Thoracic aorta (tissue), 2 donors: ENCODE results near the gene NAB1. TPM values are rescaled to one million over a fixed set of nuclear protein-coding genes. Genes with fewer than 3 reads are reported as not detected.

Source experiments
- ATAC-seq: fragments of 150-250 bp; one replicate; pipeline ENCODE4 v1.8.0; 2017; ENCODE audit warnings: low read depth; ENCODE audit not compliant: insufficient number of reproducible peaks, low FRiP score
- DNase-seq: peaks from one replicate; pipeline ENCODE4 v3.0.0-alpha.2; 2020; ENCODE audit warnings: low spot score
- H3K27ac ChIP-seq, 2 donors: fragments of 200-600 bp; sonication (generic); 1 replicate in 1 of 2; 2 replicates in 1 of 2; pipeline ENCODE4 v1.5.1; 2016; ENCODE audit warnings: mild to moderate bottlenecking in 2 of 2, moderate library complexity in 2 of 2
- H3K27me3 ChIP-seq: fragments of 200-600 bp; sonication (generic); replicated peaks from 2 replicates; pipeline ENCODE4 v1.6.0; 2016; ENCODE audit warnings: mild to moderate bottlenecking; ENCODE audit not compliant: insufficient read depth
- H3K36me3 ChIP-seq: fragments of 200-600 bp; sonication (generic); one replicate; pipeline ENCODE4 v1.5.1; 2016
- H3K4me1 ChIP-seq, 2 donors: fragments of 200-600 bp; sonication (generic); 1 replicate in 1 of 2; 2 replicates in 1 of 2; pipeline versions ENCODE4 v1.5.1 to v1.6.0; 2016; ENCODE audit warnings: low read depth in 2 of 2, mild to moderate bottlenecking in 1 of 2; ENCODE audit not compliant: control insufficient read depth in 1 of 2
- H3K4me3 ChIP-seq: fragments of 200-600 bp; sonication (generic); 2 replicates; pipeline ENCODE4 v1.5.1; 2016; ENCODE audit warnings: mild to moderate bottlenecking
- H3K9me3 ChIP-seq: fragments of 200-600 bp; sonication (generic); 2 replicates; pipeline ENCODE4 v1.5.1; 2016
- total RNA-seq, 2 donors: library from RNA; depleted of rRNA; stranded (reverse); fragments of >200 nt; gene quantifications; one replicate each; pipeline versions ENCODE4 v1.1.0 to v1.2.3, GENCODE V29; 2016
- TF ChIP-seq, protein P1 (sequence below): fragments of 200-600 bp; sonication (generic); IDR thresholded peaks from one replicate; pipeline ENCODE4 v1.5.1; 2019; ENCODE audit warnings: antibody characterized with exemption

The NAB1 gene
- total RNA-seq, 2 donors from 2014 or later = 51.0 to 77.7 TPM

DNA sequence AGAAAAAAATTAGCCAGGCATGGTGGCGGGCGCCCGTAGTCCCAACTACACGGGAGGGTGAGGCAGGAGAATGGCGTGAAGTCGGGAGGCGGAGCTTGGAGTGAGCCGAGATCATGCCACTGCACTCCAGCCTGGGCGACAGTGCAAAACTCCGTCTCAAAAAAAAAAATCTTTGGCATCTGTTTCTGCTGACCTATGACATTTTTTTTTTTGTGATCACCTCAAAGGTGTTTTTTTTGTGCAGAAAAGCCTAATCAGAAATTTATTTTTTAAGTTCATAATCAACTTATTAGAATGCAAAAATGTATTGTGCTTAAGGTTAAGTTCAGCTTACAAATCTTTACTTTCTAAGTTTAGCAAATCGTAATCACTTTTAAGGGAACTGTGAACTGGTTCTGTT lies 45.6 kb downstream of the NAB1 start:
- TF ChIP-seq, protein P1, sequence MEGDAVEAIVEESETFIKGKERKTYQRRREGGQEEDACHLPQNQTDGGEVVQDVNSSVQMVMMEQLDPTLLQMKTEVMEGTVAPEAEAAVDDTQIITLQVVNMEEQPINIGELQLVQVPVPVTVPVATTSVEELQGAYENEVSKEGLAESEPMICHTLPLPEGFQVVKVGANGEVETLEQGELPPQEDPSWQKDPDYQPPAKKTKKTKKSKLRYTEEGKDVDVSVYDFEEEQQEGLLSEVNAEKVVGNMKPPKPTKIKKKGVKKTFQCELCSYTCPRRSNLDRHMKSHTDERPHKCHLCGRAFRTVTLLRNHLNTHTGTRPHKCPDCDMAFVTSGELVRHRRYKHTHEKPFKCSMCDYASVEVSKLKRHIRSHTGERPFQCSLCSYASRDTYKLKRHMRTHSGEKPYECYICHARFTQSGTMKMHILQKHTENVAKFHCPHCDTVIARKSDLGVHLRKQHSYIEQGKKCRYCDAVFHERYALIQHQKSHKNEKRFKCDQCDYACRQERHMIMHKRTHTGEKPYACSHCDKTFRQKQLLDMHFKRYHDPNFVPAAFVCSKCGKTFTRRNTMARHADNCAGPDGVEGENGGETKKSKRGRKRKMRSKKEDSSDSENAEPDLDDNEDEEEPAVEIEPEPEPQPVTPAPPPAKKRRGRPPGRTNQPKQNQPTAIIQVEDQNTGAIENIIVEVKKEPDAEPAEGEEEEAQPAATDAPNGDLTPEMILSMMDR = no peak
- Histone ChIP-seq H3K4me3 (no peak overlapping the region), H3K4me1 (no peaks in the 10 kb centered on the region), H3K9me3 (no peaks in the 10 kb centered on the region), H3K27me3 (no peaks in the 10 kb centered on the region), H3K27ac (no peak overlapping the region), H3K36me3 (peaks cover 6% of the 10 kb centered on the region)
- ATAC-seq (no peak), DNase-seq (no peak)

DNA sequence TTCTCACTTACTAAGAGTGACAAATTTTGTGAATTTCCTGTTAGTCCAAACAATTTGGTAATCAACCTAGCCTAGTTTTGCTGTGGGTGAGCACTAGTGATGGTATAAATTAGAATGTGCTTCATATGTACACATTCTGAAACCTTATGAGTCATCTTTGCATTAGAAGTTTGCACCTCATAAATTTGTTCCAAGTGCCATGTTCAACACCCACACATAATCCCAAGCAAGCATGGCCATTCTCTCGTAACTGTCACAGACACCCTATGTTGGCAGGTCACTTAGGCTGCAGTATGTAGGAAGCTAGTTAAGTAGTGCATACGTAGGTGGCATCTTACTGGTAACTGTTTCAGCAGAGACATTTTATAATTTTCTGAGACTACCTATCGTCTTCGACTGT lies 46.9 kb downstream of the NAB1 start:
- TF ChIP-seq, protein P1 = no peak
- no peak for DNase-seq
- peaks cover 6% of the 10 kb centered on the region for H3K36me3 ChIP-seq

DNA sequence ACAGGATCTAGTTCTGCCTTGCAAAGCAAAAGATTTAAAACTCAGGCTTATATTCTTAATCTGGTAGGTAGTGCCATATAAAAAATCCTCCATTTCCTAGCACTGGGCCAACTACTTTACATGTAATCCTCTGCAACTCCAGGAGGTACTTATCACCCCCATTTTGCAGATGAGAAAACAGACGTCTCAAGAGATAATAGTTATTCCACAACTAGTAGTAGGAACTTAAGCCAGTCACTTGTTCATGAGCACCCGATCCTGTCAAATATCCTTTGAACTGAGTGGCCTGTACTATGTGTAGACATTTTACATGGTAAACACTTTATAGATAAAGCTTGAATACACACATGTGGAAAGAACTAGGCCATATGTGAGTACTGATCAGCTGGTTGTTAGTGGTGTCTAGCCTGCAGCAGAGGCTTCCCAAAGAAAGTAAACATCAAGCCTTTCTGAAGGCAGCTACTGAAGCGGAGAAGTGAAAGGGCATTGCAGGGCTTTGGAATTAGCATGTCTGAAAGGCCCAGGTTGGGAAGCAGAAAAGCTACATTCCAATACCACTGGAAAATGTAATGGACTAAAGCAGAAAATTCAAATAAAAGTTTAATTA lies 48.0 kb downstream of the NAB1 start:
- Histone ChIP-seq H3K36me3 (peaks cover 6% of the 10 kb centered on the region), H3K27me3 (no peaks in the 10 kb centered on the region), H3K9me3 (no peaks in the 10 kb centered on the region), H3K27ac (no peak overlapping the region), H3K4me1 (no peaks in the 10 kb centered on the region), H3K4me3 (no peak overlapping the region)
- no peak for ATAC-seq
- TF ChIP-seq, protein P1 = no peak
- no peak for DNase-seq

More for the DNA sequence above, 46.9 kb downstream of the NAB1 start:
- Histone ChIP-seq H3K27ac (no peak overlapping the region), H3K4me3 (no peak overlapping the region), H3K27me3 (no peaks in the 10 kb centered on the region), H3K9me3 (no peaks in the 10 kb centered on the region), H3K4me1 (no peaks in the 10 kb centered on the region)
- ATAC-seq = no peak

DNA sequence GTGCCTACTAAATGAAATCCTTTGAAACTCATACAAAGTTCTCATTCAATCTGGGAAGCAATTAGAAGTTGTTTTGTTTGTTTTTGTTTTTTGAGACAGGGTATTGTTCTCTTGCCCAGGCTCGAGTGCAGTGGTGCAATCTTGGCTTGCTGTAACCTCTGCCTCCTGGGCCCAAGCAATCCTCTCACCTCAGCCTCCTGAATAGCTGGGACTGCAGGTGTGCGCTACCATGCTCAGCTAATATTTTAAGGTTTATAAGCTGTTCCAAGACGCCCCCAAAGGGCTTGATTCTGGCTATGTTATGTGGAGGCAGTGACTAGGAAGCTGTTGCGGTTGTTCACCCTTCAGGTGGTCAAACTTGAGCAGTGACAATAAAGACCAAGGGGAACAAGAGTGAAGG lies 48.5 kb downstream of the NAB1 start:
- TF ChIP-seq, protein P1 = no peak
- no peaks in the 10 kb centered on the region for H3K4me1 ChIP-seq
- H3K36me3 ChIP-seq = peaks cover 6% of the 10 kb centered on the region
- no peaks in the 10 kb centered on the region for H3K9me3 ChIP-seq
- DNase-seq (no peak), ATAC-seq (no peak)
- H3K4me3 ChIP-seq = no peak overlapping the region
- no peak overlapping the region for H3K27ac ChIP-seq
- H3K27me3 ChIP-seq = no peaks in the 10 kb centered on the region

DNA sequence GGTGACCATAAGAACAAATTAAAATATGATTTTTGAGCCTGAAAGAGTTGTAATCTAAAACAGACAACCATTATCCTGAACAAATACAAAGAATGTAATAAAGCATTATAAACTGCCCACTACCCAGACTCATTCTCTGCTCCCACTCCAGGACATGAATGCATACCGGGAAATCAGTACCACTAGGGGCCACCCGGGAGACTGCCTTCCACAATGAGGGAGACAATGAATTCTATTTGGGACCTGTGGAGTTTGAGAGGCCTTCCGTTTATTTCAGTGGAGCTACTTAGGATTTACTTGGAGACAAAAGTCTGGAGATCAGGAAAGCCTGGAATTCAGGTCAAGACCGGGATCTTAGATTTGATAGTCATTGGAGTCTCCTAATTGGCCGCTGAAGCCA lies 50.0 kb downstream of the NAB1 start:
- TF ChIP-seq, protein P1 = no peak
- Histone ChIP-seq H3K36me3 (no peaks in the 10 kb centered on the region), H3K4me1 (no peaks in the 10 kb centered on the region), H3K27ac (no peak overlapping the region), H3K4me3 (no peak overlapping the region), H3K9me3 (no peaks in the 10 kb centered on the region), H3K27me3 (no peaks in the 10 kb centered on the region)
- ATAC-seq (no peak), DNase-seq (no peak)
